Activated CD4-positive, alpha-beta memory T cell treated with anti-CD3 and anti-CD28 coated beads, Interleukin-2, amount 10 ng/mL, durations not matched to agents 7 days and 5 days (primary cell): ENCODE measurements around the gene AUNIP. TPM values are rescaled to one million over a fixed set of nuclear protein-coding genes. Genes with fewer than 3 reads are reported as not detected.

ENCODE experiments used
- CTCF ChIA-PET: fragments of 350-600 bp; sonication (Branson Sonifier 250); formaldehyde crosslinking; loops from one replicate; lab custom pipeline; 2021; ENCODE audit warnings: antibody characterized with exemption, inconsistent platforms; lab: Charles Lee
- POLR2A ChIA-PET: fragments of 350-600 bp; sonication (Branson Sonifier 250); formaldehyde crosslinking; loops from one replicate; lab custom pipeline; 2021; ENCODE audit warnings: antibody characterized with exemption; lab: Charles Lee
- DNase-seq: peaks from one replicate; pipeline ENCODE4 v3.0.0-alpha.2; 2020
- H3K27ac Mint-ChIP-seq: one replicate; pipeline ENCODE4 v1.8.0; 2021; ENCODE audit warnings: mild to moderate bottlenecking, mixed read lengths
- H3K27me3 Mint-ChIP-seq: one replicate; pipeline ENCODE4 v1.8.0; 2021; ENCODE audit warnings: mixed read lengths
- H3K36me3 Mint-ChIP-seq: one replicate; pipeline ENCODE4 v1.8.0; 2021; ENCODE audit warnings: low read depth, mixed read lengths
- H3K4me1 Mint-ChIP-seq: one replicate; pipeline ENCODE4 v1.8.0; 2021; ENCODE audit warnings: mixed read lengths
- H3K4me3 Mint-ChIP-seq: one replicate; pipeline ENCODE4 v1.8.0; 2021; ENCODE audit warnings: mild to moderate bottlenecking, mixed read lengths
- H3K9me3 Mint-ChIP-seq: one replicate; pipeline ENCODE4 v1.8.0; 2021; ENCODE audit warnings: mixed read lengths
- total RNA-seq, 2 experiments: library from RNA; stranded (reverse); gene quantifications; one replicate each; pipeline ENCODE4 v1.2.3, GENCODE V29; 2021

AUNIP gene
- total RNA-seq, 2 experiments from 2014 or later = 5.2 to 5.4 TPM

- POLR2A ChIA-PET = interaction anchor here (0.8 kb wide), 1 partner anchor 10 kb away, joined by 4 read pairs; the partner anchor contains the start of gene MTFR1L
- CTCF ChIA-PET = interaction anchor here (0.8 to 3.8 kb wide), 10 partner anchors 10 to 322 kb away, joined by 3 to 30 read pairs (median 3); partner anchors contain the start of genes MTFR1L and PAFAH2
- no peaks in the 10 kb centered on the region for H3K9me3 Mint-ChIP-seq
- H3K27me3 Mint-ChIP-seq = peaks cover 4% of the 10 kb centered on the region
- H3K36me3 Mint-ChIP-seq = no peaks in the 10 kb centered on the region
- H3K4me3 Mint-ChIP-seq = no peak overlapping the region
- H3K27ac Mint-ChIP-seq = peak overlapping the region; percentile 31
- DNase-seq = no peak
- H3K4me1 Mint-ChIP-seq = peaks cover 4% of the 10 kb centered on the region
Measured at GRCh38 chr1:25809283-25809926, 49.9 kb downstream of the AUNIP start.

- POLR2A ChIA-PET = interaction anchor here (0.8 kb wide), 1 partner anchor 11 kb away, joined by 4 read pairs; the partner anchor contains the start of gene MTFR1L
- Mint-ChIP-seq H3K27ac (no peak overlapping the region), H3K36me3 (no peaks in the 10 kb centered on the region), H3K4me1 (peaks cover 9% of the 10 kb centered on the region), H3K9me3 (no peaks in the 10 kb centered on the region), H3K4me3 (no peak overlapping the region), H3K27me3 (peaks cover 4% of the 10 kb centered on the region)
- no peak for DNase-seq
- CTCF ChIA-PET = interaction anchor here (0.9 to 3.8 kb wide), 7 partner anchors 11 to 311 kb away, joined by 3 to 30 read pairs (median 4); partner anchors contain the start of gene PAFAH2
Measured at GRCh38 chr1:25808481-25809244, 50.6 kb downstream of the AUNIP start.

- no peak for DNase-seq
- Mint-ChIP-seq H3K4me3 (no peak overlapping the region), H3K36me3 (no peaks in the 10 kb centered on the region), H3K9me3 (no peaks in the 10 kb centered on the region), H3K4me1 (peaks cover 13% of the 10 kb centered on the region), H3K27ac (no peak overlapping the region), H3K27me3 (peaks cover 4% of the 10 kb centered on the region)
- CTCF ChIA-PET = interaction anchor here (1.3 to 1.7 kb wide), 3 partner anchors 10 to 199 kb away, joined by 3 to 4 read pairs (median 3); partner anchors contain the start of gene PAFAH2
- POLR2A ChIA-PET = interaction anchor here (1.1 kb wide), 1 partner anchor 12 kb away, joined by 3 read pairs; the partner anchor contains the start of gene MTFR1L
Measured at GRCh38 chr1:25807480-25808390, 51.5 kb downstream of the AUNIP start.

GRCh38 chr1:25806418-25806817, 52.8 kb downstream of the AUNIP start:
- DNase-seq = no peak
- CTCF ChIA-PET = no interaction called here
- no peak overlapping the region for H3K4me3 Mint-ChIP-seq
- no peaks in the 10 kb centered on the region for H3K36me3 Mint-ChIP-seq
- H3K27me3 Mint-ChIP-seq = peaks cover 5% of the 10 kb centered on the region
- no peaks in the 10 kb centered on the region for H3K9me3 Mint-ChIP-seq
- H3K27ac Mint-ChIP-seq = no peak overlapping the region
- POLR2A ChIA-PET = interaction anchor here (0.8 to 1.1 kb wide), 2 partner anchors 8 to 14 kb away, joined by 3 read pairs; partner anchors contain the start of gene MTFR1L
- peaks cover 20% of the 10 kb centered on the region for H3K4me1 Mint-ChIP-seq

- ChIA-PET POLR2A (no interaction called here), CTCF (no interaction called here)
- no peak overlapping the region for H3K4me3 Mint-ChIP-seq
- H3K27me3 Mint-ChIP-seq = peaks cover 5% of the 10 kb centered on the region
- DNase-seq = no peak
- no peaks in the 10 kb centered on the region for H3K36me3 Mint-ChIP-seq
- no peak overlapping the region for H3K27ac Mint-ChIP-seq
- no peaks in the 10 kb centered on the region for H3K9me3 Mint-ChIP-seq
- H3K4me1 Mint-ChIP-seq = peaks cover 22% of the 10 kb centered on the region
Measured at GRCh38 chr1:25805863-25806225, 53.4 kb downstream of the AUNIP start.

- Mint-ChIP-seq H3K27ac (no peak overlapping the region), H3K4me3 (no peak overlapping the region), H3K4me1 (peaks cover 26% of the 10 kb centered on the region), H3K27me3 (peaks cover 9% of the 10 kb centered on the region), H3K36me3 (no peaks in the 10 kb centered on the region), H3K9me3 (no peaks in the 10 kb centered on the region)
- POLR2A ChIA-PET = interaction anchor here (1.2 kb wide), 1 partner anchor 15 kb away, joined by 4 read pairs; the partner anchor contains the start of gene MTFR1L
- CTCF ChIA-PET = interaction anchor here (4.7 kb wide), 1 partner anchor 196 kb away, joined by 30 read pairs; no protein-coding TSS in a partner anchor
- DNase-seq = no peak
Measured at GRCh38 chr1:25804964-25805862, 54.0 kb downstream of the AUNIP start.

- peaks cover 29% of the 10 kb centered on the region for H3K4me1 Mint-ChIP-seq
- no peaks in the 10 kb centered on the region for H3K9me3 Mint-ChIP-seq
- no peak overlapping the region for H3K4me3 Mint-ChIP-seq
- H3K27ac Mint-ChIP-seq = no peak overlapping the region
- ChIA-PET POLR2A (interaction anchor here (1.2 kb wide), 1 partner anchor 15 kb away, joined by 4 read pairs; the partner anchor contains the start of gene MTFR1L), CTCF (interaction anchor here (4.7 kb wide), 1 partner anchor 195 kb away, joined by 30 read pairs; no protein-coding TSS in a partner anchor)
- DNase-seq = no peak
- no peaks in the 10 kb centered on the region for H3K36me3 Mint-ChIP-seq
- peaks cover 9% of the 10 kb centered on the region for H3K27me3 Mint-ChIP-seq
Measured at GRCh38 chr1:25804244-25804963, 54.9 kb downstream of the AUNIP start.

- Mint-ChIP-seq H3K27ac (no peak overlapping the region), H3K36me3 (no peaks in the 10 kb centered on the region), H3K4me3 (no peak overlapping the region), H3K27me3 (peaks cover 9% of the 10 kb centered on the region), H3K9me3 (no peaks in the 10 kb centered on the region), H3K4me1 (peaks cover 30% of the 10 kb centered on the region)
- POLR2A ChIA-PET = interaction anchor here (1.0 to 1.6 kb wide), 6 partner anchors 9 to 242 kb away, joined by 3 to 4 read pairs (median 3); no protein-coding TSS in a partner anchor
- CTCF ChIA-PET = interaction anchor here (0.6 to 4.7 kb wide), 6 partner anchors 8 to 562 kb away, joined by 3 to 30 read pairs (median 4); no protein-coding TSS in a partner anchor
- no peak for DNase-seq
Measured at GRCh38 chr1:25803368-25803767, 55.9 kb downstream of the AUNIP start.

- no peak for DNase-seq
- Mint-ChIP-seq H3K27ac (no peak overlapping the region), H3K4me3 (no peak overlapping the region), H3K27me3 (peaks cover 9% of the 10 kb centered on the region), H3K36me3 (no peaks in the 10 kb centered on the region), H3K9me3 (no peaks in the 10 kb centered on the region), H3K4me1 (peaks cover 33% of the 10 kb centered on the region)
- ChIA-PET CTCF (interaction anchor here (0.7 to 4.7 kb wide), 5 partner anchors 8 to 283 kb away, joined by 3 to 30 read pairs (median 4); no protein-coding TSS in a partner anchor), POLR2A (interaction anchor here (0.6 to 1.6 kb wide), 7 partner anchors 9 to 242 kb away, joined by 3 to 4 read pairs (median 3); no protein-coding TSS in a partner anchor)
Measured at GRCh38 chr1:25802915-25803314, 56.3 kb downstream of the AUNIP start.

- peak overlapping the region; percentile 70 for H3K4me3 Mint-ChIP-seq
- H3K27me3 Mint-ChIP-seq = peaks cover 14% of the 10 kb centered on the region
- no peak for DNase-seq
- H3K4me1 Mint-ChIP-seq = peaks cover 54% of the 10 kb centered on the region
- ChIA-PET CTCF (interaction anchor here (0.8 to 4.7 kb wide), 7 partner anchors 10 to 297 kb away, joined by 3 to 30 read pairs (median 4); no protein-coding TSS in a partner anchor), POLR2A (interaction anchor here (1.2 to 1.3 kb wide), 4 partner anchors 26 to 257 kb away, joined by 3 to 4 read pairs (median 3); partner anchors contain the start of gene LDLRAP1)
- H3K9me3 Mint-ChIP-seq = no peaks in the 10 kb centered on the region
- peaks cover 2% of the 10 kb centered on the region for H3K36me3 Mint-ChIP-seq
- no peak overlapping the region for H3K27ac Mint-ChIP-seq
Measured at GRCh38 chr1:25800703-25801377, 58.4 kb downstream of the AUNIP start.
